GM12878 (cell line): ENCODE measurements around the gene EHBP1L1. TPM values are rescaled to one million over a fixed set of nuclear protein-coding genes. Genes with fewer than 3 reads are reported as not detected.

Source experiments
- ATAC-seq: fragments of 200-7000 bp; cut with Tn5 transposase; 3 replicates; pipeline ENCODE4 v1.9.1; 2020; ENCODE audit warnings: mild to moderate bottlenecking, moderate library complexity
- BruUV-seq: library from RNA; stranded (reverse); fragments of 400-500 nt; replicated peaks from 2 replicates; lab custom pipeline; 2021; lab: Mats Ljungman, UMichigan
- CTCF ChIA-PET: fragments of 300-600 bp; sonication (Branson Sonifier 250); formaldehyde crosslinking; extraction: SDS; loops from one replicate; lab custom pipeline; 2021; ENCODE audit warnings: inconsistent platforms; lab: Yijun Ruan, JAX
- POLR2A ChIA-PET: fragments of 350-600 bp; formaldehyde crosslinking; extraction: SDS; loops from one replicate; lab custom pipeline; 2021; ENCODE audit warnings: inconsistent platforms; lab: Charles Lee
- RAD21 ChIA-PET: fragments of 300-600 bp; sonication (Branson Sonifier 250); formaldehyde crosslinking; loops from one replicate; lab custom pipeline; 2023; ENCODE audit warnings: antibody characterized with exemption; ENCODE audit not compliant: unreplicated experiment; lab: Charles Lee
- SMC1A ChIA-PET: fragments of 300-600 bp; sonication (Branson Sonifier 250); formaldehyde crosslinking; loops from one replicate; lab custom pipeline; 2023; ENCODE audit not compliant: unreplicated experiment, uncharacterized antibody; lab: Charles Lee
- DNase-seq: peaks from one replicate; pipeline ENCODE4 v3.0.0-alpha.2; 2011; ENCODE audit warnings: low read depth, low spot score
- FAIRE-seq: peaks from 3 replicates; lab custom pipeline; 2011; peaks lifted over from hg19 to GRCh38; lab: Jason Lieb, UNC
- H2AFZ ChIP-seq: 2 replicates; pipeline ENCODE4 v1.6.0; 2011; ENCODE audit warnings: low read depth, low read length, control low read depth; ENCODE audit not compliant: control insufficient read depth
- H3K27ac ChIP-seq: 2 replicates; pipeline ENCODE4 v1.5.1; 2011; ENCODE audit warnings: control low read depth; ENCODE audit not compliant: control insufficient read depth, insufficient read depth
- H3K27me3 ChIP-seq, 2 experiments: replicated peaks in 1 of 2; 2 replicates each; pipeline versions ENCODE4 v1.6.0 to v1.6.1; 2011; ENCODE audit warnings: low read length in 1 of 2; ENCODE audit not compliant: control insufficient read depth in 2 of 2, insufficient read depth in 2 of 2
- H3K36me3 ChIP-seq, 2 experiments: 2 replicates each; pipeline ENCODE4 v1.5.1; 2011; ENCODE audit warnings: low read length in 1 of 2; ENCODE audit not compliant: control insufficient read depth in 2 of 2, insufficient read depth in 2 of 2
- H3K4me1 ChIP-seq: 2 replicates; pipeline ENCODE4 v1.6.1; 2011; ENCODE audit warnings: mild to moderate bottlenecking, low read length, moderate library complexity, mixed read lengths; ENCODE audit not compliant: control insufficient read depth, insufficient read depth
- H3K4me2 ChIP-seq: 2 replicates; pipeline ENCODE4 v1.6.0; 2011; ENCODE audit warnings: control low read depth; ENCODE audit not compliant: control insufficient read depth, insufficient read depth
- H3K4me3 ChIP-seq: fragments of 200-600 bp; sonication (generic); 2 replicates; pipeline ENCODE4 v1.5.1; 2016
- H3K79me2 ChIP-seq: 2 replicates; pipeline ENCODE4 v1.6.0; 2011; ENCODE audit warnings: low read length; ENCODE audit not compliant: control insufficient read depth, insufficient read depth
- H3K9ac ChIP-seq: 2 replicates; pipeline ENCODE4 v1.8.0; 2011; ENCODE audit warnings: low read length, control low read depth, mixed read lengths; ENCODE audit not compliant: control insufficient read depth, insufficient read depth
- H3K9me3 ChIP-seq: replicated peaks from 3 replicates; pipeline ENCODE4 v1.5.1; 2011; ENCODE audit warnings: mild to moderate bottlenecking, low read length; ENCODE audit not compliant: control insufficient read depth, insufficient read depth
- H4K20me1 ChIP-seq: 2 replicates; pipeline ENCODE4 v1.6.0; 2011; ENCODE audit not compliant: control insufficient read depth, insufficient read depth
- ASH2L ChIP-seq: fragments of 300-600, 200-600 bp; sonication (generic); IDR thresholded peaks from 2 replicates; pipeline ENCODE4 v1.6.1; 2017; ENCODE audit warnings: low read depth, mild to moderate bottlenecking, borderline replicate concordance
- BCL3 ChIP-seq: IDR thresholded peaks from 2 replicates; pipeline ENCODE4 v1.6.1; 2011; ENCODE audit warnings: borderline replicate concordance, low read depth, mild to moderate bottlenecking, moderate library complexity, low read length; ENCODE audit not compliant: insufficient read depth, poor library complexity, severe bottlenecking
- CHD1 ChIP-seq: IDR thresholded peaks from 2 replicates; pipeline ENCODE4 v1.6.1; 2012; ENCODE audit warnings: low read depth, low read length, improper control_type of control experiment
- DPF2 ChIP-seq: fragments of 450-650 bp; IDR thresholded peaks from 2 replicates; pipeline ENCODE4 v1.6.1; 2017; ENCODE audit warnings: mild to moderate bottlenecking
- E2F4 ChIP-seq: IDR thresholded peaks from 2 replicates; pipeline ENCODE4 v1.6.1; 2012; ENCODE audit warnings: low read depth, low read length, improper control_type of control experiment
- ETV6 ChIP-seq, 2 experiments: fragments of 450-650 bp in 1 of 2; IDR thresholded peaks in 1 of 2; conservative IDR thresholded peaks in 1 of 2; 2 replicates each; pipeline ENCODE4 v1.6.1; 2014; ENCODE audit warnings: antibody characterized with exemption in 1 of 2, borderline replicate concordance in 1 of 2, low read depth in 1 of 2, mild to moderate bottlenecking in 1 of 2, moderate library complexity in 1 of 2
- FOS ChIP-seq: IDR thresholded peaks from 3 replicates; pipeline ENCODE4 v1.6.1; 2011; ENCODE audit warnings: borderline replicate concordance; ENCODE audit not compliant: insufficient read length; ENCODE audit errors: extremely low read depth
- JUND ChIP-seq: IDR thresholded peaks from 2 replicates; pipeline ENCODE4 v1.6.1; 2012; ENCODE audit warnings: low read depth, mild to moderate bottlenecking, low read length, improper control_type of control experiment, moderate library complexity
- TARDBP ChIP-seq: IDR thresholded peaks from 2 replicates; pipeline ENCODE4 v1.6.1; 2016; ENCODE audit warnings: borderline replicate concordance
- USF2 ChIP-seq: IDR thresholded peaks from 2 replicates; pipeline ENCODE4 v1.6.1; 2011; ENCODE audit warnings: low read depth, low read length, improper control_type of control experiment, borderline replicate concordance
- ZBTB11 ChIP-seq: fragments of 450-650 bp; formaldehyde crosslinking; IDR thresholded peaks from 2 replicates; pipeline ENCODE4 v1.5.0; 2022; ENCODE audit warnings: mild to moderate bottlenecking, missing genetic modification characterization
- ZNF384 ChIP-seq: IDR thresholded peaks from 2 replicates; pipeline ENCODE4 v1.6.1; 2012; ENCODE audit warnings: low read depth, mild to moderate bottlenecking, low read length, improper control_type of control experiment, borderline replicate concordance
- WGBS: methylation state at CpG from one replicate; pipeline ENCODE4 v1.1.6; 2016; ENCODE audit warnings: low lambda C conversion rate; ENCODE audit not compliant: insufficient replicate concordance, insufficient coverage; ENCODE audit errors: missing lambda C conversion rate; 5-methylcytosine and 5-hydroxymethylcytosine counted together
- in situ Hi-C: fragments of 300-500 bp; cut with MboI; formaldehyde crosslinking; loops from 9 replicates; pipeline ENCODE4 v1.14.3; 2018; ENCODE audit warnings: mixed read lengths
- intact Hi-C: fragments of 100-400 bp; cut with micrococcal nuclease; formaldehyde crosslinking; loops from one replicate; pipeline ENCODE4 v1.14.2; 2022; ENCODE audit not compliant: unreplicated experiment
- polyA plus RNA-seq, 11 experiments: library from polyadenylated mRNA; depleted of rRNA in 4 of 11; unstranded in 6 of 11; stranded (reverse) in 5 of 11; fragments of >200 nt; fragmentation: Nextera tagmentation in 4 of 11; fragmentation: Illumina TruSeq in 1 of 11; extraction: Ambion mirVana in 4 of 11; extraction: Trizol in 1 of 11; gene quantifications; 1 replicate in 1 of 11; 2 replicates in 10 of 11; pipeline versions ENCODE4 v1.2.1 to v1.2.3, GENCODE V29; 2011 to 2016; ENCODE audit warnings: inconsistent platforms in 2 of 11, missing spikeins in 2 of 11, low read depth in 1 of 11
- total RNA-seq, 4 experiments: library from RNA; depleted of rRNA in 3 of 4; stranded (reverse); fragments of >200 nt in 3 of 4; fragmentation: Illumina TruSeq in 1 of 4; extraction: Trizol in 1 of 4; gene quantifications; 2 replicates each; pipeline versions ENCODE4 v1.2.1 to v1.2.3, GENCODE V29; 2013 to 2021

Gene EHBP1L1
- total and polyA plus RNA-seq, 10 of the 15 experiments (the other 5 are each of a cell fraction or from before 2014, with no cell fraction given): 0.06 to 99.4 (median 32.7) TPM

DNA sequence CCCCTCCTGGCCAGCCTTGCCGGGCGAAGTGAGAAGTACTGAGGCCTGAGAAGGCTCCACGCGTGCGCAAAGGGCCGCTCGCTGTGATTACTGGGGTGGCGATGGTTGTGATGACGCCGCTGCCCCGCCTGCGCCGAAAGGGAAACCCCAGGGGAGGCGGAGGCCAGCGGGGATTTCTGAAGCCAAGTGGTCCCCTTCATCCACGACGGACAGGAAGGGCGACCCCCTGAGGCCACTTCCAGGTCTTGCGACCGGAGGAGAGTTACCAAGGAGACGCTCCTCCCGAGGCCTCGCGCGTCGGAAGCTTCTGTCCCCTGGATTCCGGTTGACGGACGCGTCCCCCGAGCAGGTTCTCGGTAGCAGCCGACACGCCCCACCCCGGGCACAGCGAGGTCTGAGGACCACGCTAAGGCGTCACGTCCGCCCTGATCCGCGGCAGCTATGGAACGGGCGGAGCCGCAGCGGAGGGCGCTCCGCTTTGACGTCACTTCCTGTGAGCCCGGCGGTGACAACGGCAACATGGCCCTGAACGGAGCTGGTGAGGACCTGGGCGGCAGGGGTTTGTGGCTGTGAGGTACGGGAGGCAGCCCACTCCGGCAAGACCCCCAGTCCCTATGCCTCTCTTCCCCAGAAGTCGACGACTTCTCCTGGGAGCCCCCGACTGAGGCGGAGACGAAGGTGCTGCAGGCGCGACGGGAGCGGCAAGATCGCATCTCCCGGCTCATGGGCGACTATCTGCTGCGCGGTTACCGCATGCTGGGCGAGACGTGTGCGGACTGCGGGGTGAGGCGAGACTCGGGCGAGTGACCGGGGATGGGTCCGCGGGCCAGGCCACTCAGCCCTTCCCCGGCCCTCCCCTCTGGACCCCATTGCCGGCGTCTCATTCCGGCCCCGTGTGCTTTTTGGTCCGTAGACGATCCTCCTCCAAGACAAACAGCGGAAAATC lies 5.6 kb upstream of the EHBP1L1 start, which contains the start of gene ZNRD2:
ZNRD2 (plus strand) TSS at position 505 of the 946 bp plus-strand sequence; CDS start at position 520, 15 bp downstream.
- Histone ChIP-seq H3K36me3 (no peaks in the 10 kb centered on the region; a peak in 1 of 4 replicates), H3K9ac (peak within 1 kb of the TSS; percentile 87), H3K4me2 (peak within 1 kb of the TSS; percentile 94), H3K79me2 (peaks cover 51% of the 10 kb centered on the region), H2AFZ (peak within 1 kb of the TSS; percentile 90), H3K9me3 (no peaks in the 10 kb centered on the region), H3K27ac (peak within 1 kb of the TSS; percentile 76), H3K4me3 (peak within 1 kb of the TSS; percentile 84), H3K27me3 (no peaks in the 10 kb centered on the region), H4K20me1 (no peaks in the 10 kb centered on the region), H3K4me1 (peaks cover 33% of the 10 kb centered on the region)
- BruUV-seq: no TSS peak
- FAIRE-seq (peak; percentile 99), ATAC-seq (peak; percentile 77), DNase-seq (peak; percentile 97)
- SMC1A ChIA-PET: interaction anchor here (1.0 to 4.8 kb wide), 6 partner anchors 17 to 68 kb away, joined by 3 to 48 read pairs (median 5); partner anchors contain the start of genes PCNX3 and SIPA1
- WGBS: under 1% methylated on average over 87 of the region's 89 CpGs
- CTCF ChIA-PET: interaction anchor here (0.7 to 5.5 kb wide), 14 partner anchors 9 to 290 kb away, joined by 3 to 89 read pairs (median 4); partner anchors contain the start of genes MUS81 and PCNX3
- intact Hi-C loops: loop anchor here (1.0 to 5.0 kb wide), 3 partner anchors 29 to 153 kb away; partner anchors contain the start of gene PCNX3
- RAD21 ChIA-PET: interaction anchor here (0.8 to 6.1 kb wide), 13 partner anchors 11 to 308 kb away, joined by 3 to 58 read pairs (median 4); partner anchors contain the start of genes MAP3K11, PCNX3, POLA2 and SIPA1
- in situ Hi-C loops: no loop called here
- POLR2A ChIA-PET: interaction anchor here (0.8 to 4.7 kb wide), 15 partner anchors 11 to 98 kb away, joined by 3 to 66 read pairs (median 4); partner anchors contain the start of genes PCNX3, SCYL1 and SIPA1
- TF ChIP-seq ZBTB11 (CRISPR knock-in tag): peak; percentile 73
- peak; percentile 86 for TF ChIP-seq DPF2
- TF ChIP-seq ASH2L: no peak
- peak; percentile 28 for TF ChIP-seq JUND
- TF ChIP-seq E2F4: no peak
- no peak; the same call in 1 of the 2 replicates for TF ChIP-seq CHD1
- no peak for TF ChIP-seq BCL3
- TF ChIP-seq USF2: no peak
- TF ChIP-seq ETV6 (conservative IDR thresholded peaks at IDR 0.05 in 1 of 2, IDR thresholded peaks at IDR 0.05 in 1 of 2; ENCODE audit: borderline replicate concordance in 1 of 2, low read depth in 1 of 2): no peak
- no peak for TF ChIP-seq ZNF384
- TF ChIP-seq FOS: no peak
- 0 out of 2 replicates have a peak, but pooled peaks have one; percentile 47 for TF ChIP-seq TARDBP
